Colonic mucosa (tissue), 4 donors: Measurements from ENCODE around the gene TMEM87A. TPM values are rescaled to one million over a fixed set of nuclear protein-coding genes. Genes with fewer than 3 reads are reported as not detected.
"Not testable (repeated sequence)": the region's sequence is repeated elsewhere in the genome, so short reads cannot be mapped to it uniquely, and the experiment has no call there.

Source experiments
- DNase-seq: peaks from one replicate; pipeline ENCODE4 v3.0.0-alpha.2; 2020
- H3K27ac ChIP-seq: fragments of 200-600 bp; one replicate; pipeline ENCODE4 v1.8.0; 2021
- H3K27me3 ChIP-seq: fragments of 200-600 bp; one replicate; pipeline ENCODE4 v1.8.0; 2021
- H3K36me3 ChIP-seq: fragments of 200-600 bp; one replicate; pipeline ENCODE4 v1.8.0; 2021
- H3K4me1 ChIP-seq: fragments of 200-600 bp; one replicate; pipeline ENCODE4 v1.8.0; 2021; ENCODE audit warnings: mild to moderate bottlenecking
- H3K4me3 ChIP-seq: fragments of 200-600 bp; one replicate; pipeline ENCODE4 v1.8.0; 2021
- H3K9ac ChIP-seq, 2 donors: one replicate each; pipeline ENCODE4 v1.7.0; 2013; ENCODE audit warnings: control low read depth in 2 of 2, low read depth in 2 of 2, low read length in 2 of 2
- H3K9me3 ChIP-seq: fragments of 200-600 bp; one replicate; pipeline ENCODE4 v1.8.0; 2021
- intact Hi-C: fragments of 100-400 bp; cut with DNase I; formaldehyde crosslinking; loops from one replicate; pipeline ENCODE4 v1.14.1; 2022
- total RNA-seq, 2 donors: library from RNA; stranded (reverse); fragmentation: NEBNext Ultra II Directional in 1 of 2; extraction: Animal tissue kit (Norgen Biotek cat#: 25700) in 1 of 2; gene quantifications; one replicate each; pipeline ENCODE4 v1.2.1, GENCODE V29; 2021
- TF ChIP-seq, protein P1 (sequence below): fragments of 200-600 bp; IDR thresholded peaks from one replicate; pipeline ENCODE4 v1.8.0; 2022; ENCODE audit warnings: antibody characterized with exemption, mild to moderate bottlenecking
- donor health status: healthy.
- donor health status: DM: no; HTN: no; CAD: no.
- donor health status: DM: no; HTN: no; CAD: no.

Gene TMEM87A
- total RNA-seq, 2 donors from 2014 or later: 65.6 to 115 TPM

DNA sequence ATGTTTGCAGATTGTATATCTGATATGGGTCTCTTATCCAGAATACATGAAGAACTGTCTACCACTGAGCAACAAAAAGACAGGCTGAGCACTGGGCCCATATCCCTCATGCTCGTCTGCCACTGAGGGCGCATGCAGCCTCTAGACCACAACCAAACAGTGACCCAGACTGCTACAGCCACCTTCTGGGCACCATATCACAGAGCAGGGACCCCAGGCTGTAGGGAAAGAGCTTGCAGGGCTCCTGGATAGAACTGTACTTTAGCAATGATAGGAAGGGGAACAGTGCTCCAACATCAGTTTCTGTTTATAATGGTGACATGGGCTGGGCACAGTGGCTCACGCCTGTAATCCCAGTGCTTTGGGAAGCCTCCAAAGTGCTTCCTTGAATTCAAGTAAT is 40.2 kb upstream of the TMEM87A start:
- H3K27ac ChIP-seq: no peak overlapping the region
- H3K27me3 ChIP-seq: no peaks in the 10 kb centered on the region
- no peak overlapping the region for H3K9ac ChIP-seq
- intact Hi-C loops: no loop called here
- H3K4me3 ChIP-seq: no peak overlapping the region
- TF ChIP-seq, protein P1, sequence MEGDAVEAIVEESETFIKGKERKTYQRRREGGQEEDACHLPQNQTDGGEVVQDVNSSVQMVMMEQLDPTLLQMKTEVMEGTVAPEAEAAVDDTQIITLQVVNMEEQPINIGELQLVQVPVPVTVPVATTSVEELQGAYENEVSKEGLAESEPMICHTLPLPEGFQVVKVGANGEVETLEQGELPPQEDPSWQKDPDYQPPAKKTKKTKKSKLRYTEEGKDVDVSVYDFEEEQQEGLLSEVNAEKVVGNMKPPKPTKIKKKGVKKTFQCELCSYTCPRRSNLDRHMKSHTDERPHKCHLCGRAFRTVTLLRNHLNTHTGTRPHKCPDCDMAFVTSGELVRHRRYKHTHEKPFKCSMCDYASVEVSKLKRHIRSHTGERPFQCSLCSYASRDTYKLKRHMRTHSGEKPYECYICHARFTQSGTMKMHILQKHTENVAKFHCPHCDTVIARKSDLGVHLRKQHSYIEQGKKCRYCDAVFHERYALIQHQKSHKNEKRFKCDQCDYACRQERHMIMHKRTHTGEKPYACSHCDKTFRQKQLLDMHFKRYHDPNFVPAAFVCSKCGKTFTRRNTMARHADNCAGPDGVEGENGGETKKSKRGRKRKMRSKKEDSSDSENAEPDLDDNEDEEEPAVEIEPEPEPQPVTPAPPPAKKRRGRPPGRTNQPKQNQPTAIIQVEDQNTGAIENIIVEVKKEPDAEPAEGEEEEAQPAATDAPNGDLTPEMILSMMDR: no peak
- no peaks in the 10 kb centered on the region for H3K4me1 ChIP-seq
- H3K9me3 ChIP-seq: no peaks in the 10 kb centered on the region
- no peak for DNase-seq
- peaks cover 7% of the 10 kb centered on the region for H3K36me3 ChIP-seq

- no peak overlapping the region for H3K27ac ChIP-seq
- intact Hi-C loops: no loop called here
- no peaks in the 10 kb centered on the region for H3K9me3 ChIP-seq
- no peak overlapping the region for H3K4me3 ChIP-seq
- DNase-seq: no peak
- no peaks in the 10 kb centered on the region for H3K27me3 ChIP-seq
- no peaks in the 10 kb centered on the region for H3K4me1 ChIP-seq
- H3K9ac ChIP-seq: no peak overlapping the region
- peaks cover 7% of the 10 kb centered on the region for H3K36me3 ChIP-seq
- TF ChIP-seq, protein P1: no peak
Measured at GRCh38 chr15:42306681-42307080, 33.4 kb upstream of the TMEM87A start.

DNA sequence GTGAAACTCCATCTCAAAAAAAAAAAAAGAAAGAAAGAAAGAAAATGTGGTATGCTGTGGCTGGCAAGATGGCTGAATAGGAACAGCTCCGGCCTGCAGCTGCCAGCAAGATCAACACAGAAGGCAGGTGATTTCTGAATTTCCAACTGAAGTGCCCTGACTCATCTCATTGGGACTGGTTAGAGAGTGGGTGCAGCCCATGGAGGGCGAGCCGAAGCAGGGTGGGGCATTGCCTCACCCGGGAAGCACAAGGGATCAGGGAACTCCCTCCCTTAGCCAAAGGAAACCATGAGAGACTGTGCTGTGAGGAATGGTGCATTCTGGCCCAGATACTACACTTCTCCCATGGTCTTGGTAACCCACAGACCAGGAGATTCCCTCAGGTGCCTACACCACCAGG is 27.8 kb upstream of the TMEM87A start:
- H3K4me1 ChIP-seq, H3K9me3 ChIP-seq, DNase-seq, H3K36me3 ChIP-seq, H3K9ac ChIP-seq, H3K4me3 ChIP-seq, intact Hi-C loops, H3K27me3 ChIP-seq, H3K27ac ChIP-seq: not testable (repeated sequence)

- Histone ChIP-seq H3K4me3 (no peak overlapping the region), H3K27me3 (no peaks in the 10 kb centered on the region), H3K9me3 (no peaks in the 10 kb centered on the region), H3K4me1 (no peaks in the 10 kb centered on the region), H3K27ac (no peak overlapping the region), H3K36me3 (no peaks in the 10 kb centered on the region), H3K9ac (no peak overlapping the region)
- TF ChIP-seq, protein P1: no peak
- no peak for DNase-seq
- intact Hi-C loops: no loop called here
Measured at GRCh38 chr15:42289166-42289565, 15.9 kb upstream of the TMEM87A start.

GRCh38 chr15:42287931-42288330 is 14.7 kb upstream of the TMEM87A start:
- Histone ChIP-seq H3K27me3 (no peaks in the 10 kb centered on the region), H3K4me3 (no peak overlapping the region), H3K27ac (no peak overlapping the region), H3K4me1 (no peaks in the 10 kb centered on the region), H3K36me3 (no peaks in the 10 kb centered on the region), H3K9ac (no peak overlapping the region), H3K9me3 (no peaks in the 10 kb centered on the region)
- intact Hi-C loops: no loop called here
- TF ChIP-seq, protein P1: no peak
- no peak for DNase-seq

GRCh38 chr15:42286445-42287029 is 13.3 kb upstream of the TMEM87A start:
- TF ChIP-seq, protein P1: no peak
- Histone ChIP-seq H3K9me3 (no peaks in the 10 kb centered on the region), H3K9ac (no peak overlapping the region), H3K36me3 (no peaks in the 10 kb centered on the region), H3K27me3 (no peaks in the 10 kb centered on the region), H3K4me3 (no peak overlapping the region), H3K27ac (peak overlapping the region; percentile 41), H3K4me1 (no peaks in the 10 kb centered on the region)
- intact Hi-C loops: no loop called here
- DNase-seq: peak; percentile 30
